HL-60 (cell line): ENCODE results near the gene ZFPL1.

Source experiments
- DNase-seq, 2 experiments: peaks; one replicate each; pipeline ENCODE4 v3.0.0-alpha.2; 2010 to 2020; ENCODE audit warnings: low read depth in 1 of 2, low spot score in 1 of 2
- H3K27ac ChIP-seq: fragments of 250-450 bp; sonication (Bioruptor Pico); replicated peaks from 2 replicates; pipeline ENCODE4 v1.5.1; 2020; ENCODE audit warnings: mild to moderate bottlenecking, moderate library complexity
- H3K27me3 ChIP-seq: fragments of 250-450 bp; sonication (Bioruptor Pico); 2 replicates; pipeline ENCODE4 v1.5.1; 2021; ENCODE audit warnings: mild to moderate bottlenecking, moderate library complexity; ENCODE audit not compliant: insufficient read depth, poor library complexity, severe bottlenecking
- H3K4me3 ChIP-seq: replicated peaks from 2 replicates; pipeline ENCODE4 v1.5.1; 2011; ENCODE audit warnings: mild to moderate bottlenecking, control low read depth, low read length; ENCODE audit not compliant: insufficient read depth
- GABPA ChIP-seq: IDR thresholded peaks from 2 replicates; pipeline ENCODE4 v1.6.1; 2012; ENCODE audit warnings: low read depth
- POLR2AphosphoS5 ChIP-seq: IDR thresholded peaks from 2 replicates; pipeline ENCODE4 v1.6.1; 2012; ENCODE audit warnings: low read depth
- SPI1 ChIP-seq: IDR thresholded peaks from 2 replicates; pipeline ENCODE4 v1.6.1; 2012; ENCODE audit warnings: low read depth, mild to moderate bottlenecking, borderline replicate concordance
- TF ChIP-seq, protein P1 (sequence below): IDR thresholded peaks from 2 replicates; pipeline ENCODE4 v1.6.1; 2012; ENCODE audit warnings: low read depth; ENCODE audit not compliant: insufficient replicate concordance
- TF ChIP-seq, protein P2 (sequence below): IDR thresholded peaks from one replicate; pipeline ENCODE4 v1.5.1; 2011; ENCODE audit warnings: low read length, control low read depth, inconsistent platforms; ENCODE audit not compliant: insufficient read depth

ZFPL1 gene

DNA sequence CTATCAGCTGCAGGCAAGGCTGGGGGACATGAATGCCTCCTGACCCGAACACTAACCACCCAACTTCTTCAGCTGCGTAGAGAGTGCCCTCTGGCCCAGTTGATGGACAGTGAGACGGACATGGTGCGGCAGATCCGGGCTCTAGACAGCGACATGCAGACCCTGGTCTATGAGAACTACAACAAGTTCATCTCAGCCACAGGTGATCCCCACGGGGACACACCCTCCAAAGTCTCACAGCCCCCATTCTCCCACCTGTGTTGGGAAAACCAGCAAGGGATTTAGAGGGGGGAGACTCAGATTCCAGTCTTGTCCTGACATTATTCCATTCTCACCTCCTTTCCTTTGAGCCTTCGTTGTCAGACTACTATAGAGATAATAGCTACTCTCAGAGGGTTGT, 12.9 kb downstream of the ZFPL1 start:
- TF ChIP-seq SPI1: no peak
- TF ChIP-seq, protein P1, sequence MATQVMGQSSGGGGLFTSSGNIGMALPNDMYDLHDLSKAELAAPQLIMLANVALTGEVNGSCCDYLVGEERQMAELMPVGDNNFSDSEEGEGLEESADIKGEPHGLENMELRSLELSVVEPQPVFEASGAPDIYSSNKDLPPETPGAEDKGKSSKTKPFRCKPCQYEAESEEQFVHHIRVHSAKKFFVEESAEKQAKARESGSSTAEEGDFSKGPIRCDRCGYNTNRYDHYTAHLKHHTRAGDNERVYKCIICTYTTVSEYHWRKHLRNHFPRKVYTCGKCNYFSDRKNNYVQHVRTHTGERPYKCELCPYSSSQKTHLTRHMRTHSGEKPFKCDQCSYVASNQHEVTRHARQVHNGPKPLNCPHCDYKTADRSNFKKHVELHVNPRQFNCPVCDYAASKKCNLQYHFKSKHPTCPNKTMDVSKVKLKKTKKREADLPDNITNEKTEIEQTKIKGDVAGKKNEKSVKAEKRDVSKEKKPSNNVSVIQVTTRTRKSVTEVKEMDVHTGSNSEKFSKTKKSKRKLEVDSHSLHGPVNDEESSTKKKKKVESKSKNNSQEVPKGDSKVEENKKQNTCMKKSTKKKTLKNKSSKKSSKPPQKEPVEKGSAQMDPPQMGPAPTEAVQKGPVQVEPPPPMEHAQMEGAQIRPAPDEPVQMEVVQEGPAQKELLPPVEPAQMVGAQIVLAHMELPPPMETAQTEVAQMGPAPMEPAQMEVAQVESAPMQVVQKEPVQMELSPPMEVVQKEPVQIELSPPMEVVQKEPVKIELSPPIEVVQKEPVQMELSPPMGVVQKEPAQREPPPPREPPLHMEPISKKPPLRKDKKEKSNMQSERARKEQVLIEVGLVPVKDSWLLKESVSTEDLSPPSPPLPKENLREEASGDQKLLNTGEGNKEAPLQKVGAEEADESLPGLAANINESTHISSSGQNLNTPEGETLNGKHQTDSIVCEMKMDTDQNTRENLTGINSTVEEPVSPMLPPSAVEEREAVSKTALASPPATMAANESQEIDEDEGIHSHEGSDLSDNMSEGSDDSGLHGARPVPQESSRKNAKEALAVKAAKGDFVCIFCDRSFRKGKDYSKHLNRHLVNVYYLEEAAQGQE: no peak
- Histone ChIP-seq H3K4me3 (peak overlapping the region; percentile 66), H3K27me3 (no peaks in the 10 kb centered on the region), H3K27ac (peak overlapping the region; percentile 22; the same call in 1 of the 2 replicates)
- DNase-seq: no peak

DNA sequence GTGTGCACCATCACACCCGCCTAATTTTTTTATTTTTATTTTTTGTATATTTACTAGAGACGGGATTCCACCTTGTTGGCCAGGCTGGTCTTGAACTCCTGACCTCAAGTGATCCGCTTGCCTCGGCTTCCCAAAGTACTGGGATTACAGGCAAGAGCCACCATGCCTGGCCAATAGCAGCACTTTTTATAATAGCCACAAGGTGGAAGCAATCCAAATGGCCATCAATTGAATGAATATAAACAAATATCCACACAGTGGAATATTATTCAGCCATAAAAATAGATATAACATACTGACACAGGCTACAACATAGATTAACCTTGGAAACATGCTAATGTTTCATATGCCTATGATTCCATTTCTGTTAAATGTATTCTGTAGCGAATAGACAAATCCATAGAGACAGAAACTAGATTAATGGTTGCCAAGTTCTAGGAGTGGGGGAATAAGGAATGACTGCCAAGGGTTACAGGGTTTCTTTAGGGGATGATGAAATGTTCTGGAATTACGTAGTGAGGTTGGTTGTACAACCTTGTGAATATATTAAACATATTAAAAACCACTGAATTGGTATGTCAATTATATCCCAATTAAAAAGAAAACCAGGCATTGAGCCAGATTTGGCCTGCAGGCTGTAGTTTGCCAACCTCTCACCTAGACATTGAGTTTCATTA, 16.8 kb downstream of the ZFPL1 start:
- H3K4me3 ChIP-seq: no peak overlapping the region
- no peak for DNase-seq
- no peak overlapping the region for H3K27ac ChIP-seq
- TF ChIP-seq, protein P2, sequence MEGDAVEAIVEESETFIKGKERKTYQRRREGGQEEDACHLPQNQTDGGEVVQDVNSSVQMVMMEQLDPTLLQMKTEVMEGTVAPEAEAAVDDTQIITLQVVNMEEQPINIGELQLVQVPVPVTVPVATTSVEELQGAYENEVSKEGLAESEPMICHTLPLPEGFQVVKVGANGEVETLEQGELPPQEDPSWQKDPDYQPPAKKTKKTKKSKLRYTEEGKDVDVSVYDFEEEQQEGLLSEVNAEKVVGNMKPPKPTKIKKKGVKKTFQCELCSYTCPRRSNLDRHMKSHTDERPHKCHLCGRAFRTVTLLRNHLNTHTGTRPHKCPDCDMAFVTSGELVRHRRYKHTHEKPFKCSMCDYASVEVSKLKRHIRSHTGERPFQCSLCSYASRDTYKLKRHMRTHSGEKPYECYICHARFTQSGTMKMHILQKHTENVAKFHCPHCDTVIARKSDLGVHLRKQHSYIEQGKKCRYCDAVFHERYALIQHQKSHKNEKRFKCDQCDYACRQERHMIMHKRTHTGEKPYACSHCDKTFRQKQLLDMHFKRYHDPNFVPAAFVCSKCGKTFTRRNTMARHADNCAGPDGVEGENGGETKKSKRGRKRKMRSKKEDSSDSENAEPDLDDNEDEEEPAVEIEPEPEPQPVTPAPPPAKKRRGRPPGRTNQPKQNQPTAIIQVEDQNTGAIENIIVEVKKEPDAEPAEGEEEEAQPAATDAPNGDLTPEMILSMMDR: no peak
- TF ChIP-seq SPI1 (no peak), POLR2AphosphoS5 (no peak), GABPA (no peak)
- TF ChIP-seq, protein P1: no peak
- H3K27me3 ChIP-seq: no peaks in the 10 kb centered on the region

DNA sequence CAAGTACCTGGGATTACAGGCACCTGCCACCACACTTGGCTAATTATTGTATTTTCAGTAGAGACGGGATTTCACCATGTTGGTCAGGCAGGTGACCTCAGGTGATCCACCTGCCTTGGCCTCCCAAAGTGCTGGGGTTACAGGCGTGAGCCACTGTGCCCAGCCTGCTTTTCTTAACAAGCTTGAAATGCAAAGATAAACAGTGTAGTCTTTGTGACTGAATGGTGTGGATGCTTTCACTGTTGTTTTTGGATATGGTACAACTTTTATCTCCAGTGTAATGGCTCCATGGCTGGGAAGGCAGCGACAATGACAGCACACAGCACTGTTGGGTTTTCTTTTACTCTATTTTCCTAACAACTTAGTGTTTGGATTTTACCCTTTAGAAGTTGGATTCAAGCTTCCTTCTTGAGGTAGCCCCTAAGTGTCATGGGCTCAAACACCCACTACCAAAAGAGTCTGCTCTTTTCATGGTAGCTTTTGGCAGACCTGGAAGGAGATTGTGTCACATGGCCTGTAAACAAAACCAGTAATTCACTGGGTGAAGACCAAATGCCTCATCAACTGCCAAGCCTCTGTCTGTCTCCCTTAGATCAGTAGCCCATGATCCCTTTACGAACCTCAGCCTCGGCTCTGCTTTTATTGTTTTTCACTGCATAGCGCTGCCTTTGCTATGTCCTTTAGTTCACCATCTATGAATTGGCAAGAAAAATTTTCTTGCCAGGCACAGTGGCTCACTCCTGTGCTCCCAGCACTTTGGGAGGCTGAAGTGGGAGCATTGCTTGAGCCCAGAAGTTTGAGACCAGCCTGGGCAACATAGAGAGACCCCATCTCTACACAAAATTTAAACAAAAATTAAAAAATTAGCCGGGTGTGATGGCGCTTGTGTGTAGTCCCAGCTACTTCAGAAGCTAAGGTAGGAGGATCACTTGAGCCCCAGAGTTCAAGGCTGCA, 18.4 kb downstream of the ZFPL1 start:
- TF ChIP-seq GABPA (no peak), SPI1 (no peak), POLR2AphosphoS5 (no peak)
- TF ChIP-seq, protein P1: no peak
- TF ChIP-seq, protein P2: no peak
- no peak overlapping the region for H3K4me3 ChIP-seq
- no peak overlapping the region for H3K27ac ChIP-seq
- no peaks in the 10 kb centered on the region for H3K27me3 ChIP-seq
- DNase-seq: no peak
